Activated gamma-delta T cell treated with Interleukin-2 at 50 U/mL for 16 hours (primary cell): ENCODE measurements around the gene TUBGCP6.
"Not testable (repeated sequence)": the region's sequence is repeated elsewhere in the genome, so short reads cannot be mapped to it uniquely, and the experiment has no call there.

Source experiments
- DNase-seq: peaks from one replicate; pipeline ENCODE4 v3.0.0-alpha.2; 2020

Gene TUBGCP6

GRCh38 chr22:50177537-50178470 lies 67.0 kb downstream of the TUBGCP6 start:
- DNase-seq: no peak

GRCh38 chr22:50176850-50177536 lies 67.8 kb downstream of the TUBGCP6 start:
- no peak for DNase-seq

DNA sequence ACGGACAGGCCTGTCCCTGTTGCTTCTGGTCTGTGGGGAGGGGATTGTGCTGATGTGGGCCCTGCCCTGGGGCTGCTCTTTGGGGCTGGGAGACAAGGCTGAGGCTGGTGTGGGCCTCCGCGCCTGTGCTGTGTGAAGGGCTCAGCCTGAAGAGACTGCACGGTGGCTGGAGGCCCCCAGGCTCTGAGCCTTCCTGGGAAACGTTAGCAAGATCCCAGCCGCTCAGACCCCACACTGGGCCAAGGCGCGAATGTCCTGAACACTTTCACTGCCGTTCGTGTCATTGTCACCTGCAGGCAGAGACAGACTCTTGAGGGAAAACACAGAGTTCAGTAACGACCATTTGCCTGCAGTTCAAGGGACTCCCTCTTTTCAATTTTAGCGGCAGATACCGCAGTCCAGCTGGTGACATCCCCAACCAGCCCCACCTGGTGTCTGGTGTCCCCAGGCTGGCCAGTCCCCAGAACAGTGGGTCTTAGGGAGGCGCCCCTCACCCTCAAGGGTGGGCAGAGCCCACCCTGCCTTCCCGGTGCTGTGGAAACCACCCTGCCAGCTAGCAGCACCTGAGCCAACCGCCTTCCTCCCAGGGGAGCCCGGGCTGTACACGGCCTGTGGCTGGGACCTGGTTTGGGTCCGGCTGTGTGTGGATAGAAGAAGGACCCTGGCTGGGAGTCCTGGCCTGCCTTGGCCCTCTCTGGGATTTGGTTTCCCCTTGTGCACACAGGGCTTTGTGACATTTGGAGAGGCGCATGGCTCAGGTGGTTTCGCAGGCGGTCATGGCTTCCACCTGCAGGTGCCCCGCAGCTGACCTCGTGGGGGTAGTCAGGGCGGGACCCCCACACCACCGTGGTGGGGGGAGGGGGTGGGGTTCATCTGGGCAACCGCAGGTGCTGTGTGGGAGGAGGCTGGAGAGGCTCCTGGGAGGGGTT lies 68.6 kb downstream of the TUBGCP6 start:
- DNase-seq: no peak

GRCh38 chr22:50175191-50175461 lies 69.7 kb downstream of the TUBGCP6 start:
- no peak for DNase-seq

GRCh38 chr22:50174382-50175190 lies 70.2 kb downstream of the TUBGCP6 start:
- no peak for DNase-seq

GRCh38 chr22:50173983-50174355 lies 70.9 kb downstream of the TUBGCP6 start:
- no peak for DNase-seq

- no peak for DNase-seq
Measured at GRCh38 chr22:50173311-50173982, 71.4 kb downstream of the TUBGCP6 start.

- DNase-seq: no peak
Measured at GRCh38 chr22:50171965-50172421, 72.8 kb downstream of the TUBGCP6 start.

- DNase-seq: no peak
Measured at GRCh38 chr22:50171319-50171964, 73.4 kb downstream of the TUBGCP6 start.

DNA sequence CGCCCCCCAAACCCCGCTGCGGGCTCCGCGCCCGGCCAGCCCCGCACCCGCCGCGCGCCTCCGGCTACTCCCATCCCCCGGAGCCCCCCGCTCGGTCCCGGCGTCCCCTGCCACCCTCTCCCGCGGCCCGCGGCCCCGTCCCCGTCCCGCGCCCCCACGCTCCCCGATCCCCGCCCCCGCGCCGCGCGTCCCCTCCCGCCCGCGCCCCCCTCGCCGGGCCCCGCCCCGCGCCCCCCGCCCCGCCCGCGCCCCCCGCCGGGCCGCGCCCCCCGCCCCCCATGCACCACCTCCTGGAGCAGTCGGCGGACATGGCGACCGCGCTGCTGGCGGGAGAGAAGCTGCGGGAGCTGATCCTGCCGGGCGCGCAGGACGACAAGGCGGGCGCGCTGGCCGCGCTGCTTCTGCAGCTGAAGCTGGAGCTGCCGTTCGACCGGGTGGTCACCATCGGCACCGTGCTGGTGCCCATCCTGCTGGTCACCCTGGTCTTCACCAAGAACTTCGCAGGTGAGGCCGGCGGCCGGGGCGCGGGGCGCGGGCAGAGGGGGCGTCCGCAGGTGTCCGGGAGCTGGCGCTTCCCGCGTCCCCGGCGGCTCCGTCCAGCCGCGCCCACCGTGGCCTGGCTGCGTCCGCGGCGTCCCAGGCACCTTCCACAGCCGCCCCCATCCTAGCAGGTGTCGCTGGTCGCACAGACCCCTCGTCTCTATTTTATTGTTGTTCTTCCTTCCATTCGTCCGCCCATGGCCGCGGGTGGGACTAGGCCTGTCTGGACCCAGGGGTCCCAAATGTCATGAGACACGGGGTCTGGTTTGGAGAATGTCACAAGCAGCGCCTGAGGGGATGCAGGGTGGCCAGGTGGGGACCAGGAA lies 74.1 kb downstream of the TUBGCP6 start, which contains the start of gene PANX2:
Gene PANX2, plus strand, starts transcription at position 279 of the 866 bp plus-strand sequence. Its CDS starts 0 bp downstream, at position 279.
- no peak for DNase-seq

GRCh38 chr22:50169774-50170341 lies 75.0 kb downstream of the TUBGCP6 start:
- DNase-seq: no peak

DNA sequence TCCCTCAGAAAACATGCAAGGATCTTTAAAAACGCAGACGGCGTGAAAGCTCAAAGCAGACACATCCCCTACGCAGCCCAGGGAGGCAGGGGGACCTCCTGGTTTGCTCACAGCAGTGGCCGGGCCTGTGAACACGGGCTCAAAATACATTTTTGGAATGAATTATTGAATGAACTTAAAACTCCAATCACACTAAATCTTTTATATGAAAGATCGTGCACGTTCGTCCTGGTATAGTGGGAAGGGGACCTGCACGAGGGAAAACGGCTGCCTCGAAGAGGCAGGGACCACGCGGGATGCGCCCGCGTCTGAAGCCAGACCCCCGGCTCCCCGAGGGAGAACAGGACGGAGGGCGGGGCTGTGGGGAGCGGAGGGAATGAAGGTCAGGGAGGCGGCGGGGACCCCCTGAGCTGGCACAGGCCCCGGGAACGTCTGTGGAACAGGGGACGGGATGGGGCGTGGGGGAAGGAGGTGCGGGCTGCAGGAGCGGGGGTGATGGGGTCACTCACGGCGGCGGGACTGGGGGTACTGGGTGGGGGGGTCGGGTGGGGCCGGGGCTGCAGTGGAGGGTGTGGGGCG lies 75.6 kb downstream of the TUBGCP6 start:
- no peak for DNase-seq

DNA sequence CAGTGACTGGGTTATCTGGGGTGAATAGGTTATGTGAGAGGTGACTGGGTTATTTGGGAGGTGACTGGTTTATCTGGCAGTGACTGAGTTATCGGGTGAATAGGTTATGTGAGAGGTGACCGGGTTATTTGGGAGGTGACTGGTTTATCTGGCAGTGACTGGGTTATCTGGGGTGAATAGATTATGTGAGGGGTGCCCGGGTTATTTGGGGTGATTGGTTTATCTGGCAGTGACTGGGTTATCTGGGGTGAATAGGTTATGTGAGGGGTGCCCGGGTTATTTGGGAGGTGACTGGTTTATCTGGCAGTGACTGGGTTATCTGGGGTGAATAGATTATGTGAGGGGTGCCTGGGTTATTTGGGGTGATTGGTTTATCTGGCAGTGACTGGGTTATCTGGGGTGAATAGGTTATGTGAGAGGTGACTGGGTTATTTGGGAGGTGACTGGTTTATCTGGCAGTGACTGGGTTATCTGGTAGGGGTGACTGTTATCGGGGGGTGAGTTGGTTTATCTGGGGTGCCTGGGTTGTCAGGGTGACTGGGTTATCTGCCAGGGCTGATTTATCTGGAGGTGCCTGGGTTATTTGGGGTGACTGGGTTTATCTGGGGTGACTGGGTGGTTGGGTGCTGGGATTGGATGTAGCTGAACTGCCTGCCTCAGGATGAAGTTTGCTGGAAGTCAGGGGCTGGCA lies 76.2 kb downstream of the TUBGCP6 start:
- DNase-seq: not testable (repeated sequence)

DNA sequence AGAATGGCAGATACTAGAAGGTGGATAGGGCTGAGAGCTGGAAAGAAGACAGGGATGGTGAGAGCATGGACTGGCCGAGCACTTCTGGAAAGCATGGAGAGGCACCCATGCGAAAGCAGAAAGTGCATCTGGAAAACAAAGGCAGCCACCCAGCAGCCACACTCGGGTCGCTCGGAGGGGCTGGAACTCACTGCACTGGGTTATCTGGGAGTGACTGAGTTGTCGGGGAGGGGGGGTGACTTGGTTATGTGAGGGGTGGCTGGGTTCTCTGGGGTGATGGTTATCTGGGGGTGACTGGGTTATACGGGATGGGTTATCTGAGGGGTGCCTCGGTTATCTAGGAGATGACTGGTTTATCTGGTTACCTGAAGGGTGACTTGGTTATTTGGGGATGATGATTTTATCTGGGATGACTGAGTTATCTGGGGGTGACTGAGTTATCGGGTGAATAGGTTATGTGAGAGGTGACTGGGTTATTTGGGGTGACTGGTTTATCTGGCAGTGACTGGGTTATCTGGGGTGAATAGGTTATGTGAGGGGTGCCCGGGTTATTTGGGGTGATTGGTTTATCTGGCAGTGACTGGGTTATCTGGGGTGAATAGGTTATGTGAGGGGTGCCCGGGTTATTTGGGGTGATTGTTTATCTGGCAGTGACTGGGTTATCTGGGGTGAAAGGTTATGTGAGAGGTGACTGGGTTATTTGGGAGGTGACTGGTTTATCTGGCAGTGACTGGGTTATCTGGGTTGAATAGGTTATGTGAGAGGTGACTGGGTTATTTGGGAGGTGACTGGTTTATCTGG lies 76.9 kb downstream of the TUBGCP6 start:
- DNase-seq: no peak
